Pancreas (tissue), 10 donors: ENCODE measurements around the gene DNA2. TPM values are rescaled to one million over a fixed set of nuclear protein-coding genes. Genes with fewer than 3 reads are reported as not detected.
"Not testable (repeated sequence)": the region's sequence is repeated elsewhere in the genome, so short reads cannot be mapped to it uniquely, and the experiment has no call there.

Experiments used
- ATAC-seq, 4 donors: fragments of 200-7000 bp; cut with Tn5 transposase; one replicate each; pipeline versions ENCODE4 v1.8.0 to v1.9.1; 2020; ENCODE audit warnings: mild to moderate bottlenecking in 4 of 4, moderate library complexity in 4 of 4
- DNase-seq, 6 donors: peaks; one replicate each; pipeline ENCODE4 v3.0.0-alpha.2; 2020
- FAIRE-seq: peaks from 2 replicates; lab custom pipeline; 2012; peaks lifted over from hg19 to GRCh38; lab: Jason Lieb, UNC
- H3K27ac ChIP-seq, 4 donors: fragments of 200-600 bp; sonication (generic); 1 replicate in 3 of 4; 2 replicates in 1 of 4; pipeline versions ENCODE4 v1.5.0 to v1.8.0; 2020
- H3K27me3 ChIP-seq, 4 donors: fragments of 200-600 bp; one replicate each; pipeline ENCODE4 v1.8.0; 2021
- H3K36me3 ChIP-seq, 3 donors: fragments of 200-600 bp; sonication (generic) in 1 of 3; one replicate each; pipeline versions ENCODE4 v1.5.0 to v1.8.0; 2020 to 2021
- H3K4me1 ChIP-seq, 3 donors: fragments of 200-600 bp; one replicate each; pipeline ENCODE4 v1.8.0; 2021
- H3K4me3 ChIP-seq, 4 donors: fragments of 200-600 bp; sonication (generic) in 2 of 4; one replicate each; pipeline versions ENCODE4 v1.5.0 to v1.8.0; 2020 to 2021
- H3K9me3 ChIP-seq, 4 donors: fragments of 200-600 bp; one replicate each; pipeline ENCODE4 v1.8.0; 2021
- CTCF ChIP-seq, 4 donors: fragments of 200-600 bp; sonication (generic) in 3 of 4; IDR thresholded peaks; one replicate each; pipeline versions ENCODE4 v1.5.0 to v1.8.0; 2021; ENCODE audit warnings: antibody characterized with exemption in 4 of 4
- WGBS, 2 donors: extraction: QIAGEN DNeasy Blood & Tissue Kit; methylation state at CpG; one replicate each; pipeline ENCODE4 v1.1.7; 2013; 5-methylcytosine and 5-hydroxymethylcytosine counted together
- intact Hi-C, 3 donors: fragments of 100-400 bp; cut with DNase I; formaldehyde crosslinking; loops; one replicate each; pipeline versions ENCODE4 v1.11.1 to v1.14.2; 2022
- polyA plus RNA-seq, 2 donors: library from polyadenylated mRNA; stranded (reverse); fragments of 200-250 nt; gene quantifications; one replicate each; pipeline ENCODE4 v1.2.3, GENCODE V29; 2013
- total RNA-seq, 6 donors: library from RNA; stranded (reverse); fragmentation: NEBNext Ultra II Directional in 4 of 6; extraction: Animal tissue kit (Norgen Biotek cat#: 25700) in 4 of 6; gene quantifications; one replicate each; pipeline versions ENCODE4 v1.2.1 to v1.2.4, GENCODE V29; 2021 to 2023
- donor health status: healthy with polysubstance abuse.
- donor health status: DM: no; HTN: no; CAD: no; lungs with moderate emphysema.
- donor health status: DM: no; HTN: no; CAD: no.
- donor health status: control.
- donor health status: control.
- donor health status: Bipolar disorder and iron deficiency.
- donor health status: DM: yes; HTN: yes; CAD: no.
- donor health status: DM: no; HTN: no; CAD: no.
- donor health status: DM: no; HTN: no; CAD: no.
- donor health status: DM: yes; HTN: yes; CAD: no.

DNA2 gene
- 1 to 10 TPM in 5 of 6 donors, under 1 TPM in 1; 0.92 to 2.8 (median 1.5) TPM for total RNA-seq
- polyA plus RNA-seq, result 1 to 10 TPM; 1.3 to 2.1 TPM

GRCh38 chr10:68471586-68472408 is at the start of gene DNA2:
TSS of gene DNA2 (minus strand) at chr10:68471973. CDS start at chr10:68471864, 109 bp downstream.
- intact Hi-C loops, result no loop called here
- DNase-seq, result peak; percentile 49 to 85 (median 63)
- Histone ChIP-seq H3K9me3 (no peaks in the 10 kb centered on the region), H3K27me3 (no peaks in the 10 kb centered on the region), H3K36me3 (no peaks in the 10 kb centered on the region), H3K4me3 (peak within 1 kb of the TSS; percentile 33 to 74 (median 52)), H3K4me1 (peaks cover 0 to 7% (median 0%) of the 10 kb centered on the region in 3 donors), H3K27ac (no peak within 1 kb of the TSS)
- FAIRE-seq, result no peak
- WGBS, 2 donors, result 2 to 3% methylated on average over 43 to 46 of the region's 46 CpGs
- ATAC-seq, result peak; percentile 87 to 96 (median 94)
- TF ChIP-seq CTCF (IDR thresholded peaks at IDR 0.05), result no peak

DNA sequence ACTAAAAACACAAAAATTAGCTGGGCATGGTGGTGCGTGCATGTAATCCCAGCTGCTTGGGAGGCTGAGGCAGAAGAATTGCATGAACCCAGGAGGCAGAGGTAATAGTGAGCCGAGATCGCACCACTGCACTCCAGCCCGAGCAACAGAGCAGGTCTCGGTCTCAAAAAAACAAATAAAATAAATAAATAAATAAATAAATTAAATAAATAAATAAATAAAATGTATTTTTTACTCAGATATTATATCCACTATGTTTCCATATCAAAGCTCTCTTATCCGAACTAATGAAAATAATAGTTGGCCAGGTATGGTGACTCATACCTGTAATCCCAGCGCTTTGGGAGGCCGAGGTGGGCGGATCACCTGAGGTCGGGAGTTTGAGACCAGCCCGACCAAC is 46.8 kb upstream of the DNA2 start:
- H3K9me3 ChIP-seq, DNase-seq, ATAC-seq, H3K27ac ChIP-seq, FAIRE-seq, H3K4me3 ChIP-seq, H3K4me1 ChIP-seq, H3K27me3 ChIP-seq, intact Hi-C loops, H3K36me3 ChIP-seq: not testable (repeated sequence)
- WGBS, 2 donors, result 95 to 98% methylated on average over 11 of the region's 11 CpGs

- Histone ChIP-seq H3K4me1 (no peaks in the 10 kb centered on the region), H3K36me3 (no peaks in the 10 kb centered on the region), H3K27me3 (no peaks in the 10 kb centered on the region), H3K9me3 (no peaks in the 10 kb centered on the region), H3K4me3 (no peak overlapping the region), H3K27ac (no peak overlapping the region)
- no peak for TF ChIP-seq CTCF (IDR thresholded peaks at IDR 0.05)
- WGBS, 2 donors, result 86 to 92% methylated on average over 5 of the region's 5 CpGs
- ATAC-seq (no peak), DNase-seq (no peak), FAIRE-seq (no peak)
- intact Hi-C loops, result no loop called here
These were observed 45.4 kb upstream of the DNA2 start for GRCh38 chr10:68517188-68517587.

DNA sequence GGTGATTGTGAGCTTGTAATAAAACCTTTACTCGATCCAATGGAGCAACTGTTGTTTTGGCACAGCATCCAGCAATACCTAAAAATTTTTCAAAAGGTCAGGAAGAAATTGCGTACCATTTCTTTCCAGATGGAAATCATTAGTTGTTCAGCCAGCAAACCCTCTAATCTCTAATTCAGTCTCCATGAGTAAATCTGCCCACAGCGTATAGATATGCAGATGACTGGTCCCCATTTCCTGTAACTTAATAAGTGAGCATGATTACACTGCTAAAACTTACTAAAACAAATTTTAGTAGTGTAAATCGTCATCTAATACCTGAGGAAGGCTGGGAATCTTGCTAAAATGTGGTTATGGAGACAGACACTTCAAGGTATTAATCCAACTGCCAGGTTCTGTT is 45.0 kb upstream of the DNA2 start:
- DNase-seq, result no peak
- intact Hi-C loops, result no loop called here
- no peaks in the 10 kb centered on the region for H3K27me3 ChIP-seq
- FAIRE-seq, result no peak
- H3K4me1 ChIP-seq, result no peaks in the 10 kb centered on the region
- TF ChIP-seq CTCF (IDR thresholded peaks at IDR 0.05), result no peak
- WGBS, 2 donors, result 45 to 56% methylated on average over 4 of the region's 4 CpGs
- H3K36me3 ChIP-seq, result no peaks in the 10 kb centered on the region
- H3K9me3 ChIP-seq, result no peaks in the 10 kb centered on the region
- H3K27ac ChIP-seq, result no peak overlapping the region
- ATAC-seq, result no peak
- H3K4me3 ChIP-seq, result no peak overlapping the region

DNA sequence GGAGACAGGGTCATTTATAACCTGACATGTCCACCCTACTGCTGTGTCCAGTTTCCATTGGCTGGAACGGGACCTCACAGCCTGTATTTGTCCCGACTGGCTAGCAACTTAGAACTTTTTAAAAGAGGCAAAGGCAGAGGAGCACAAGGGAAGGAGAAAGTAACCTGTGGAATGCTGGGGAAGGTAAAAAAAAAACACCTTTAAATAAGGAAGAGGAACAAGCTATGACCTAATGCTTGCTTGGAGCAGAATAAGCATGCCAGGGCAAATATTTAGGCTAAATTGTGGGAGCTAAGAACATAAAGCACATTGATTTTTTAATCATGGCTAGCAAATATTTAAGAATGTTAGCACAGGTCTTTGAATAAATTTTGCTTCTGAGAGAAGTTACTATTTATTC is 44.4 kb upstream of the DNA2 start:
- H3K9me3 ChIP-seq, FAIRE-seq, H3K36me3 ChIP-seq, H3K4me1 ChIP-seq, intact Hi-C loops, H3K27ac ChIP-seq, ATAC-seq, H3K27me3 ChIP-seq, H3K4me3 ChIP-seq, DNase-seq: not testable (repeated sequence)
- 85 to 88% methylated on average over 2 of the region's 2 CpGs for WGBS, 2 donors

DNA sequence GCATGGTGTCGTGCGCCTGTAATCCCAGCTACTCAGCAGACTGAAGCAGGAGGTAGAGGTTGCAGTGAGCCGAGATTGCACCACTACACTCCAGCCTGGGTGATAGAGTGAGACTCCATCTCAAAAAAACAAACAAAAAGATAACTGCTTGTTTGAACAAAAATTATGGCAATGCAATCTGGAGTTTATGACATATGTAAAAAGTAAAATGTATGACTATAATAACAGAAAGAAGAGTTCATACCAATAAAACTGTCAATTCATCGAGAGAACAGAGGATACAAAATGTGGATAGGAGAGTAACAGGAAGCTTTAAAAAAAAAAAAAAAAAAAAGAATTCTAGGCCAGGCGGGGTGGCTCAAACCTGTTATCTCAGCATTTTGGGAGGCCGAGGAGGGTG is 36.3 kb upstream of the DNA2 start:
- FAIRE-seq (no peak), DNase-seq (no peak), ATAC-seq (no peak)
- Histone ChIP-seq H3K4me1 (no peaks in the 10 kb centered on the region), H3K36me3 (peaks cover 0 to 3% (median 0%) of the 10 kb centered on the region in 3 donors), H3K4me3 (no peak overlapping the region), H3K27ac (no peak overlapping the region), H3K27me3 (no peaks in the 10 kb centered on the region), H3K9me3 (no peaks in the 10 kb centered on the region)
- no peak for TF ChIP-seq CTCF (IDR thresholded peaks at IDR 0.05)
- intact Hi-C loops, result no loop called here
- 85 to 92% methylated on average over 6 of the region's 6 CpGs for WGBS, 2 donors
